ENCODE results near the gene SVIL. TPM values are rescaled to one million over a fixed set of nuclear protein-coding genes. Genes with fewer than 3 reads are reported as not detected.
"Not testable (repeated sequence)": the region's sequence is repeated elsewhere in the genome, so short reads cannot be mapped to it uniquely, and the experiment has no call there.

The SVIL gene
- total RNA-seq, 2 experiments from 2014 or later = 10.3 to 12.8 TPM

GRCh38 chr10:29563420-29564035 lies 71.2 kb downstream of the SVIL start:
- ChIA-PET POLR2A (no interaction called here), CTCF (no interaction called here)
- Mint-ChIP-seq H3K4me3 (no peak overlapping the region), H3K27ac (no peak overlapping the region), H3K9me3 (no peaks in the 10 kb centered on the region), H3K27me3 (no peaks in the 10 kb centered on the region), H3K36me3 (ENCODE audit: low read depth) (no peaks in the 10 kb centered on the region), H3K4me1 (no peaks in the 10 kb centered on the region)
- DNase-seq = no peak

- H3K27ac Mint-ChIP-seq; H3K9me3 Mint-ChIP-seq; POLR2A ChIA-PET; H3K27me3 Mint-ChIP-seq; H3K36me3 Mint-ChIP-seq (ENCODE audit: low read depth); DNase-seq; CTCF ChIA-PET; H3K4me1 Mint-ChIP-seq; H3K4me3 Mint-ChIP-seq: not testable (repeated sequence)
Observed at GRCh38 chr10:29563006-29563405, 71.8 kb downstream of the SVIL start.

DNA sequence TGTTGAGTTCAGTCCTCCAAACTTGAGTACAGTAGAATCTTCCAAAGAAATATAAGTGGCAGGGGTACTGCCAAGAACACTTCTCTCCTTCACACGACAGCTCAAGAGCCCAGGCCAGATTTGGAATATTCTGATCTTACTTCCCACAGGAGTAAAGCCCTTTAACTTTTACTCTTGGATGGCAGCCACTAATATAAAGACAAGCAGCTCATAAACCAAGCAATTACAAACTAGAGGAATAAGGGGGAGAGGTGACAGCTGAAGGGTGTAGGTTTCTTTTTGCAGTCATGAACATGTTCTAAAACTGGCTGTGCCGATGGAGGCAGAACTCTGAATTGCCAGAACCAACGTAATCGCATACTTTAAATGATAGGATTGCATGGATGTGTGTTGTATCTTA lies 74.8 kb downstream of the SVIL start:
- no peaks in the 10 kb centered on the region for H3K9me3 Mint-ChIP-seq
- POLR2A ChIA-PET = no interaction called here
- no peaks in the 10 kb centered on the region for H3K36me3 Mint-ChIP-seq (ENCODE audit: low read depth)
- H3K27ac Mint-ChIP-seq = no peak overlapping the region
- H3K4me3 Mint-ChIP-seq = no peak overlapping the region
- CTCF ChIA-PET = no interaction called here
- no peak for DNase-seq
- peaks cover 12% of the 10 kb centered on the region for H3K4me1 Mint-ChIP-seq
- H3K27me3 Mint-ChIP-seq = no peaks in the 10 kb centered on the region

DNA sequence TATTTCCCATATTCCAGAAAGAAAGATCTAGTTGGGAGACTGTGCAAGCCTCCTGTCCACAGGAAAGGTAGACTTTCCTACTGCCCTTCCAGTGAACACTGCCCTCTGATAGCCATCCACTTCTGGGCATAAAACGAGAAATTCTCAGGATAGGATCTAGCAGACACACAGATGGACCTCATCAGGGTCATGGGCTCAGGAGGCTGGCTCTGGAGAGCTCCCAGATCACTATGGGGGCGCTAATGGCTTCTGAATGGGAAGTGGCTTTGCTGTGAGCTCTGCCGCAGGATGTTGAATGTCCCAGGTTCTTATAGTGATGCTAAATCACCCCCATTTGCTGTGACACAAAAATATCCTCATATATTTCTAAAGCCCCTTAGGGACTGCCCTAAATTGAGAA lies 77.1 kb downstream of the SVIL start:
- Mint-ChIP-seq H3K27me3 (no peaks in the 10 kb centered on the region), H3K4me3 (no peak overlapping the region), H3K36me3 (ENCODE audit: low read depth) (no peaks in the 10 kb centered on the region), H3K9me3 (no peaks in the 10 kb centered on the region), H3K27ac (no peak overlapping the region), H3K4me1 (peaks cover 23% of the 10 kb centered on the region)
- no peak for DNase-seq
- ChIA-PET CTCF (no interaction called here), POLR2A (no interaction called here)

GRCh38 chr10:29555746-29556481 lies 78.9 kb downstream of the SVIL start:
- ChIA-PET CTCF (interaction anchor here (1.1 to 1.4 kb wide), 3 partner anchors 35 to 146 kb away, joined by 3 to 4 read pairs (median 4); no protein-coding TSS in a partner anchor), POLR2A (no interaction called here)
- no peak overlapping the region for H3K27ac Mint-ChIP-seq
- peaks cover 23% of the 10 kb centered on the region for H3K4me1 Mint-ChIP-seq
- H3K9me3 Mint-ChIP-seq = no peaks in the 10 kb centered on the region
- H3K4me3 Mint-ChIP-seq = no peak overlapping the region
- H3K27me3 Mint-ChIP-seq = no peaks in the 10 kb centered on the region
- peaks cover 3% of the 10 kb centered on the region for H3K36me3 Mint-ChIP-seq (ENCODE audit: low read depth)
- DNase-seq = no peak

DNA sequence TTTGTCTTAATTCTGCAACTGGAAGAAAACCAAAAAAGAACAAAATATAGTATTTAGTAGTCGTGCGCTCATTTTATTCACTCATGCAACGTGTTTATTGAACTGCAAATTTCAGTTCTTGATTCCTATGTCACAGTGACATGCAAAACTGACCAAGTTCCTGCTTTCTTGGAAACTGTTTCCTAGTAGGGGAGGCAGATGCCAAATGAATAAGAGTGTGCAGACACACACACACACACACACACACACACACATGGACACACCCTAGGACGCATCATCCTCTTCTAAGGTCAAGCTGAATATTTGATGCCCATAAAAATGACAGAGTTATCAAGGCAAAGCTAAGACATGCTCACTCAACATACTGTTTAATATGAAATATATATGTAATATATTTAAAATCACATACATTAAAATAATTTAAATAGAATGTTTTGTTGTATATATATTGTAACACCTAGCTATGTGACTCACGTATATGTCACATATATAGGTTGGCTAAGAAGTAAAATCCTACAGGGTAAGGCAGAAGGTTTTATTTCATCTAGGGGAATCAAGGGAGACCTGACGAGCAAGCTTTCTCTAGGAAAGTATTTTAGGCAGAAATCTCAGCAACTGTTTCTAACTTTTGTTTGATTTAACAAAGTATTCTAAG lies 79.6 kb downstream of the SVIL start:
- Mint-ChIP-seq H3K27me3 (no peaks in the 10 kb centered on the region), H3K27ac (no peak overlapping the region), H3K4me1 (peaks cover 23% of the 10 kb centered on the region), H3K4me3 (no peak overlapping the region), H3K9me3 (no peaks in the 10 kb centered on the region), H3K36me3 (ENCODE audit: low read depth) (peaks cover 8% of the 10 kb centered on the region)
- ChIA-PET POLR2A (no interaction called here), CTCF (interaction anchor here (1.1 to 1.4 kb wide), 3 partner anchors 36 to 145 kb away, joined by 3 to 4 read pairs (median 4); no protein-coding TSS in a partner anchor)
- DNase-seq = no peak

GRCh38 chr10:29554660-29555059 lies 80.1 kb downstream of the SVIL start:
- no peaks in the 10 kb centered on the region for H3K27me3 Mint-ChIP-seq
- CTCF ChIA-PET = interaction anchor here (1.1 to 1.4 kb wide), 3 partner anchors 36 to 144 kb away, joined by 3 to 4 read pairs (median 4); no protein-coding TSS in a partner anchor
- H3K27ac Mint-ChIP-seq = no peak overlapping the region
- H3K4me3 Mint-ChIP-seq = no peak overlapping the region
- H3K4me1 Mint-ChIP-seq = peaks cover 23% of the 10 kb centered on the region
- DNase-seq = no peak
- H3K36me3 Mint-ChIP-seq (ENCODE audit: low read depth) = peaks cover 8% of the 10 kb centered on the region
- POLR2A ChIA-PET = no interaction called here
- no peaks in the 10 kb centered on the region for H3K9me3 Mint-ChIP-seq

GRCh38 chr10:29553544-29554250 lies 81.1 kb downstream of the SVIL start:
- Mint-ChIP-seq H3K27ac (no peak overlapping the region), H3K4me3 (no peak overlapping the region), H3K9me3 (no peaks in the 10 kb centered on the region), H3K36me3 (ENCODE audit: low read depth) (peaks cover 9% of the 10 kb centered on the region), H3K27me3 (no peaks in the 10 kb centered on the region), H3K4me1 (peaks cover 23% of the 10 kb centered on the region)
- DNase-seq = no peak
- ChIA-PET POLR2A (no interaction called here), CTCF (interaction anchor here (0.7 kb wide), 1 partner anchor 304 kb away, joined by 3 read pairs; no protein-coding TSS in a partner anchor)

GRCh38 chr10:29553116-29553515 lies 81.7 kb downstream of the SVIL start:
- H3K27ac Mint-ChIP-seq, DNase-seq, H3K9me3 Mint-ChIP-seq, H3K27me3 Mint-ChIP-seq, POLR2A ChIA-PET, H3K4me3 Mint-ChIP-seq: not testable (repeated sequence)
- CTCF ChIA-PET = interaction anchor here (0.7 kb wide), 1 partner anchor 305 kb away, joined by 3 read pairs; no protein-coding TSS in a partner anchor
- Mint-ChIP-seq H3K4me1 (peaks cover 29% of the 10 kb centered on the region), H3K36me3 (ENCODE audit: low read depth) (peaks cover 14% of the 10 kb centered on the region)

DNA sequence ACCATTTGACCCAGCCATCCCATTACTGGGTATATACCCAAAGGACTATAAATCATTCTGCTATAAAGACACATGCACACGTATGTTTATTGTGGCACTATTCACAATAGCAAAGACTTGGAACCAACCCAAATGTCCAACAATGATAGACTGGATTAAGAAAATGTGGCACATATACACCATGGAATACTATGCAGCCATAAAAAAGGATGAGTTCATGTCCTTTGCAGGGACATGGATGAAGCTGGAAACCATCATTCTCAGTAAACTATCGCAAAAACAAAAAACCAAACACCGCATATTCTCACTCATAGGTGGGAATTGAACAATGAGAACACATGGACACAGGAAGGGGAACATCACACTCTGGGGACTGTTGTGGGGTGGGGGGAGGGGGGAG lies 85.3 kb downstream of the SVIL start:
- POLR2A ChIA-PET, H3K9me3 Mint-ChIP-seq, CTCF ChIA-PET, H3K27me3 Mint-ChIP-seq, H3K27ac Mint-ChIP-seq, H3K4me3 Mint-ChIP-seq, DNase-seq: not testable (repeated sequence)
- Mint-ChIP-seq H3K4me1 (peaks cover 17% of the 10 kb centered on the region), H3K36me3 (ENCODE audit: low read depth) (peaks cover 15% of the 10 kb centered on the region)

GRCh38 chr10:29546773-29547313 lies 87.9 kb downstream of the SVIL start:
- CTCF ChIA-PET = no interaction called here
- Mint-ChIP-seq H3K27me3 (no peaks in the 10 kb centered on the region), H3K27ac (no peak overlapping the region), H3K4me1 (peaks cover 14% of the 10 kb centered on the region), H3K36me3 (ENCODE audit: low read depth) (peaks cover 15% of the 10 kb centered on the region), H3K9me3 (no peaks in the 10 kb centered on the region), H3K4me3 (no peak overlapping the region)
- POLR2A ChIA-PET = no interaction called here
- no peak for DNase-seq

DNA sequence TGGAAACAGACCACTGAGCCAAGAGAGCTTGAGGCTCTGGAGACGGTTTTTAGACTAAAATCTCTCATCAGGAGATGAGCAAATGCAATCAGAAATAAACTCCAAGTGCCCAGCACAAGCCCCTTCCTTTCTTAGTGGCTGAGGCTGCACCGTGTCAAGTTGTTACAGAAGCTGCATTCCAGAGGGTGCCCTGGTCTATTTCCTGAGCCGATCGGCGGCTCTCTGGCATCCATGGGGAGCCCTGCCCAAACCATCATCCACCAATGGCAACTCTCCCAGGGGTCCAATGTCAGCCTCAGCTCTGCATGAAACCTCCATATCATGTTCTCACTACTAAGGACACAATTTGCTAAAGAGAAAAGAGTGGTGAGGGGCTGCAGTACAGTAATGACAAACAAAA lies 89.6 kb downstream of the SVIL start:
- Mint-ChIP-seq H3K36me3 (ENCODE audit: low read depth) (peaks cover 7% of the 10 kb centered on the region), H3K9me3 (no peaks in the 10 kb centered on the region), H3K4me1 (peaks cover 14% of the 10 kb centered on the region), H3K4me3 (no peak overlapping the region), H3K27me3 (no peaks in the 10 kb centered on the region), H3K27ac (no peak overlapping the region)
- no peak for DNase-seq
- POLR2A ChIA-PET = no interaction called here
- CTCF ChIA-PET = interaction anchor here (0.7 kb wide), 1 partner anchor 39 kb away, joined by 4 read pairs; no protein-coding TSS in a partner anchor

- H3K36me3 Mint-ChIP-seq (ENCODE audit: low read depth) = peaks cover 6% of the 10 kb centered on the region
- H3K9me3 Mint-ChIP-seq = no peaks in the 10 kb centered on the region
- DNase-seq = no peak
- no peaks in the 10 kb centered on the region for H3K27me3 Mint-ChIP-seq
- CTCF ChIA-PET = no interaction called here
- no peak overlapping the region for H3K27ac Mint-ChIP-seq
- POLR2A ChIA-PET = no interaction called here
- no peak overlapping the region for H3K4me3 Mint-ChIP-seq
- H3K4me1 Mint-ChIP-seq = peaks cover 14% of the 10 kb centered on the region
Observed at GRCh38 chr10:29543715-29544114, 91.1 kb downstream of the SVIL start.
